Measurements from ENCODE around the gene LGALS3BP.

Gene LGALS3BP

GRCh38 chr17:79014158-79014758 is 34.5 kb upstream of the LGALS3BP start:
- DNase-seq = no peak

- DNase-seq = no peak
These were observed 32.9 kb upstream of the LGALS3BP start for GRCh38 chr17:79012563-79013134.

GRCh38 chr17:79011451-79012147 is 31.9 kb upstream of the LGALS3BP start:
- no peak for DNase-seq

GRCh38 chr17:79010304-79010646 is 30.6 kb upstream of the LGALS3BP start:
- DNase-seq = no peak

GRCh38 chr17:79009397-79010303 is 29.9 kb upstream of the LGALS3BP start, which contains the start of gene CANT1:
Gene CANT1, minus strand, starts transcription at chr17:79009764. Its CDS starts 12,142 bp downstream, at chr17:78997622.
- peak in 49 of 56 donors; percentile 32 to 91 (median 73) for DNase-seq

GRCh38 chr17:79008666-79009387 is 29.1 kb upstream of the LGALS3BP start:
- DNase-seq = no peak

- no peak for DNase-seq
These were observed 28.0 kb upstream of the LGALS3BP start for GRCh38 chr17:79007504-79008381.

- DNase-seq = no peak
These were observed 27.2 kb upstream of the LGALS3BP start for GRCh38 chr17:79006794-79007503.

- DNase-seq = no peak
These were observed 26.3 kb upstream of the LGALS3BP start for GRCh38 chr17:79006046-79006445.

GRCh38 chr17:79005063-79005861 is 25.5 kb upstream of the LGALS3BP start:
- DNase-seq = no peak

GRCh38 chr17:79003661-79004411 is 24.1 kb upstream of the LGALS3BP start:
- no peak for DNase-seq

- no peak for DNase-seq
These were observed 23.3 kb upstream of the LGALS3BP start for GRCh38 chr17:79002796-79003593.

- DNase-seq = no peak
These were observed 22.6 kb upstream of the LGALS3BP start for GRCh38 chr17:79002291-79002690.

- DNase-seq = no peak
These were observed 21.7 kb upstream of the LGALS3BP start for GRCh38 chr17:79001190-79002020.

GRCh38 chr17:79000396-79001189 is 20.9 kb upstream of the LGALS3BP start:
- DNase-seq = no peak

Data from nucleus accumbens (tissue), 56 donors.